Stimulated activated CD4-positive, alpha-beta T cell treated with anti-CD3 and anti-CD28 coated beads, TNF-alpha, amount 100 ng/mL, for 48 hours (primary cell): Measurements from ENCODE around the gene ZNF132.
A peak's percentile ranks its signal among the peaks of the same experiment; 100 is the strongest.
"Not testable (repeated sequence)": the region's sequence is repeated elsewhere in the genome, so short reads cannot be mapped to it uniquely, and the experiment has no call there.

ENCODE experiments used
- DNase-seq, 3 donors: peaks; one replicate each; pipeline ENCODE4 v3.0.0-alpha.2; 2020; ENCODE audit warnings: low read depth in 3 of 3

Gene ZNF132

DNA sequence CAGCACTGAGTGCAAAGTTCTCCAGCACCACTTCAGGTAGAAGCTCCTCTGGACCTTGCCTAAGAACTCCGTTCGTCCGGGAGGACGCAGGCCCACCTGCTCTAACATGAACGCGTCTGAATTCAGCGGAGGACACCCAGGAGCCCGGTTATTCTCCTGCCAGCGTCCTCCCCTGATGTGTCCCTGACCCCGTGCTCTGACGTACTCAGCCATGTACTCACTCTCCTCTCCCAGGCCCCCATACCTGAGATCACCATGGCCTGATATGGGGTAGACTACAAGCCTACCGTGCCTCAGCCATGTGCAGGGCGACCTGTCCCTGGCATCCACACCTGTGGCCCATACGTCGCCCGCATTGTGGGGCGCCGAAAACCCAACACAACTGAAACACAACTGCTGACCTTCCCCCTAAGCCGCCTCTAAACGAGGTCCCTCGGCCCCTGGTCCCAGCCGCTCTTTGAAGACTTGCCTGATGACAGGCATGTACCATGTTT, 32.2 kb downstream of the ZNF132 start:
- DNase-seq = no peak

GRCh38 chr19:58406818-58407657, 32.9 kb downstream of the ZNF132 start:
- no peak for DNase-seq

- not testable (repeated sequence) for DNase-seq
Observed at GRCh38 chr19:58403920-58404478, 36.0 kb downstream of the ZNF132 start.

GRCh38 chr19:58401840-58402421, 38.0 kb downstream of the ZNF132 start:
- DNase-seq = no peak

GRCh38 chr19:58400916-58401839, 38.8 kb downstream of the ZNF132 start:
- peak; percentile 96 to 99 (median 98) for DNase-seq

DNA sequence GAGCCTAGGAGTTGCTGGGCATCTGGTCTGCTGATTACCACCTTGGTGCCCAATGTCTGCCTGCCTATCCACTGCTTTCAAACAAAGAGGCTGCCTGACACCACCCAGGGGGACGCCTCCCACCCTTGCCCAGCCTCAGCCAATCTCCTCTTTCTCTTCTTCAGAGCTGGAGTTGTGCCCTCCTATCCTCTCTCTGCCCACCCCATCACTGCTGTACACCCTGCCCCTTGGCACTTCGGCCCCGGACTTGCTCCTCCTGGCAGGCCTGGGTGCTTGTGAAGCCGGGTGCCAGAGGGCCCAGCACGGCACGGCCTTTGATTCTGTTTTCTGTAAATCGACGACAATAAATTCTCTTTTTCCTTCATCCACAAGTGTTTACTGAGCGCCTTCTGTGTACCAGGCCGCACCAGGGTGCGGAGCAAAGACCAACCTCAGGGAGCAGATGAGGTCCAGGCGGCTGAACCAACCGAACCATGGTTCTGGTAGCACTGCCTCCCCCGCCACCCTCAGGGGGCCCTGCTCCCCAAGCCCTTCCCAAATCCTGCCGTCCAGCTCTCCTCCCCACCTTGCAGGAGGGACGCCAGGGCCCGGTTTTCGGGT, 39.5 kb downstream of the ZNF132 start:
- DNase-seq = no peak

DNA sequence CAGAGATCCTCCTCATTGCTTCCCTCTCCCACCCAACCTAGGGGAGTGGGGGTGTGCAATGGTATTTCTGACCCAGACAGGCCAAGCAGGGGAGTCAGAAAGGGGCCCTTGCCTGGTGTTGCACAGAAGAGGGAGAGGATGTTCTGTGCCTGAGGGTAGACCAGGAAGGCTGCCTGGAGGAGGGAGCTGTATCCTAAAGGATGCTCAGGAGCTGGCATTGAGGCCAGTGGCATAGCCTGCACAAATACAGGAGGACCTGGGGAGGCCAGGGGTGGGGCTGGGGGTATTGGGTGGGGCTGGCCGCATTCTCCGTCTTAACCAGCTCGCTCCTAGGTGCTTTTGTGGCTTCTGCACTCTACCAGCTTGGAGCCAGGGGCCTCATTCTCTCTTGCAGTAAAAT, 40.0 kb downstream of the ZNF132 start:
- DNase-seq = no peak

DNA sequence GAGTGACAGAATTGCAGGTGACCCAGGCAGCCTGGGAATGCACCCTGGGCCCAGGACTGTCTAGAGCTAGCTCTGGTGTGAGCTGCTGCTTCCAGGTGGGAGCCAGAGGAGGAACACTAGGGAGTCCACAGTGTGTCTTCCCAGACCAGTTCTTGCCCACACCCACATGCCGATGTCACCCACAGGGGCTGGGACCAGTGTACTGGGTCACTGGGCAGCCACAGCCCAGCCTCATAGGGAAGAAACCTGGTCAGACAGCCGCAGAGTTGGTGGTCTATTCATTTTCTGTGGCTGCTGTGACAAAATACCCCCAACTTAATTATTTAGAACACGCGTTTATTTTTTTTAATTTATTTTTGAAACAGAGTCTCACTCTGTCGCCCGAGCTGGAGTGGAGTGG, 41.4 kb downstream of the ZNF132 start:
- DNase-seq = no peak

- no peak for DNase-seq
Observed at GRCh38 chr19:58398087-58398486, 41.9 kb downstream of the ZNF132 start.

- DNase-seq = no peak
Observed at GRCh38 chr19:58397533-58398037, 42.4 kb downstream of the ZNF132 start.

DNA sequence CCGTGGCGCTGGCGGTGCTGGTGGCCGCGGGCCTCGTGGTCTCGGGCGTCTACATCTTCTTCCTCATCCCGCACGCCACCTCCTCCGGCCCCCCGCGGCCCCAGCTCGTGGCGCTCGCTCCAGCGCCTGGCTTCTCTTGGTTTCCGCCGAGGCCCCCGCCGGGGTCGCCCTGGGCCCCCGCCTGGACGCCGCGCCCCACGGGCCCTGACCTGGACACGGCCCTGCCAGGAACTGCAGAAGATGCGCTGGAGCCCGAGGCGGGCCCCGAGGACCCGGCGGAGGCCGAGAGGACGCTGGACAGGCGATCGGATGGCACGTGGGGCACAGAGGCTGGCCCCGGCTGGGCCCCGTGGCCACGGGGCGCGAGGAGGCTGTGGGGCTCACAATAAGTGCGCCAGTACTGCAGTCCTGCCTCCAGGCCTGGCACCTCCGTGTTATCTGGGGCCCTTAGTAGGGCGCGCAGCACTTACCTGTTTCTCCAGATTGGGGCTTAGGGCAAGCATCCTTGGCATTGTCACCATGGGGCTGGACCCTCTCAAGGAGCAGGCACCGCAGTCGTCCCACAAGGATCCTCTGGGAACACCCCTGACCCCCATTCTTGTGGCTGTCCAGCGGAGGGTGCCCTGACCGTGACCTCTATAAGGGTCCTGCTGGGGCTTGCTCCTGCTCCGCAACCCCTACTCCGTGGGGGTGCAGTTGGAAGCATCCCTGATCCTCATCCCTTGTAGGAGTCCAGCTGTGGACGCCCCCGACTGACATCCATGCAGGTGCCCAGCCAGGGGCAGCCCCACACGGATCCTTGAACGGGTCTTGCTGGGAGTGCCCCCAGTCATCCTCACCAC, 43.0 kb downstream of the ZNF132 start:
- no peak for DNase-seq

DNA sequence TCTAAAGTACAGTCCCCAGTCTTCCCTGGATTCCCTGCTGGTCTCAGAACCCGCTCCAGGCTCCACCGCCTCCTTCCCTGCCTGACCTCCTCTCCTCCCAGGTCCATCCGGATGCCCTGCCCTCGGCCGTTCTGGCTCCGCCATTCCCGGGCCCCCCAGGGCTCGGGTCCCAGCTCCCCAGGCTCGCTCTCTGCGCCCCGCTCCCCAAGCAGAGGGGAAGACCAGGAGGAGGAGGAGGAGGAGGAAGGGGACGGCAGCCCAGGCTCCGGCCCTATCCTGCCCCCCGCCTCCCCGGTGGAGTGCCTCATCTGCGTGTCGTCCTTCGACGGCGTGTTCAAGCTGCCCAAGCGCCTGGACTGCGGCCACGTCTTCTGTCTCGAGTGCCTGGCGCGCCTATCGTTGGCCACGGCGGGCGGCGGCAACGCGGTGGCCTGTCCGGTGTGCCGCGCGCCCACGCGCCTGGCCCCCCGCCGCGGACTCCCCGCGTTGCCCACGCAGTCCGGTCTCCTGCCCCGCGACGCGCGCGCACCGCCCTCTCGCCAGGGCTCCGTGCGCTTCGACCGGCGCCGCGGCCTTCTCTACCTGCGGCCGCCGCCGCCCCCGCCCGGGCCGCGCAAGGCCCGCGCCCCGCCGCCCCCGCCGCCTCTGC, 43.9 kb downstream of the ZNF132 start:
- no peak for DNase-seq

- DNase-seq = no peak
Observed at GRCh38 chr19:58395220-58395978, 44.6 kb downstream of the ZNF132 start, which contains the start of gene RNF225. RNF225 (plus strand) TSS chr19:58395656; CDS start chr19:58396090, 434 bp downstream.

DNA sequence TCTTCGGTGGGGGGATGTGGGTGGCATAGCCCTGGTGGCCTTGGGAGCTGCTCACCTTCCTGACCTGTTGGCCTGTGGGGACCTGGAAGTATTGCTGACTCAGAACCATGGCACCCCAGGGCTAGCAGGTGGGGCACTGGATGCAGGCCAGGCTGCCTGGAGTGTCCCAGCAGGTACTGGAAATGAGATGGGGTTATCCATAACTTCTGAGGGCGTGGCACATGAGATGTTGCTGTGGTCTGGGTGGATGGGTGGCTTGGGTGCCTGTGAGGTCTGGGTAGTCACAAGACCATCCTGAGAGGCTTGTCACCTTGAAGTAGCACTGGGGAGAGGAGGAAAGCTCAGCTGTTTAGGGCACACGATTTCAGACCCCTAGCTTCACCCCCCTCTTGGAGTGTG, 45.1 kb downstream of the ZNF132 start:
- no peak for DNase-seq

DNA sequence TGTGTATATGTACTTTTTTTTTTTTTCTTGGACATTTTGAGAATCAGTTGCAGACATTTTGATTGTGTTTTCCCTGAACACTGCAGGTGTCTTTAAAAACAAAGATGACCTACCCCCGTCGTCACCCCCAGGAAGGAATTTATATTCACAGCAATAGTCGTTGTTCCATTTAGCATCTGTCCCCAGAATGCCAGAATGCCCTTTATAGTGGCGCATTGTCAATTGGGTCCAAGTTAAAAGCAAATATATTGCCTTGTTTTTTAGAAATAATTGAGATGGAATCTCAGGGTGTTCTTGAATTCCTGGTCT, 46.3 kb downstream of the ZNF132 start:
- DNase-seq = no peak

- no peak for DNase-seq
Observed at GRCh38 chr19:58392945-58393724, 46.8 kb downstream of the ZNF132 start.

DNA sequence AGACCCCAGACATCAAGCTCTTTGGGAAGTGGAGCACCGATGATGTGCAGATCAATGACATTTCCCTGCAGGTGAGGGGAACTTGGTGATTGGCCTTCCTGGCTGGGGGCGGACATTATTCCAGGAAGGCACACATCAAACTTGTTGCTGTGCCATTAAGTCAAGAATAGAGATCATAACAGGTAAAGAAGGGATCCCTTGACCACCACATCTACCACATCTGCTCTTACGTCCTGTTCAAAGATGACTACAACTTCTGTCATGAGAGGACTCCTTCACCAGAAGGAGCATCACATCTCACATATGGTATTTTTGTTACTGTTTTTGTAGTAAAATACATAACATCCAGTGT, 51.8 kb downstream of the ZNF132 start:
- no peak for DNase-seq
